Naive B cell (primary cell): ENCODE data around the gene UNC5C. TPM values are rescaled to one million over a fixed set of nuclear protein-coding genes. Genes with fewer than 3 reads are reported as not detected.

ENCODE experiments used
- ATAC-seq, 2 donors: fragments of 150-1000 bp; cut with Tn5 transposase; 2 replicates each; pipeline ENCODE4 v1.10.0; 2021; ENCODE audit warnings: low read depth in 2 of 2, mild to moderate bottlenecking in 2 of 2, moderate library complexity in 2 of 2
- DNase-seq: peaks from one replicate; pipeline ENCODE4 v3.0.0; 2022
- H3K27ac Mint-ChIP-seq, 6 donors: one replicate each; pipeline ENCODE4 v1.8.0; 2020 to 2022; ENCODE audit warnings: mild to moderate bottlenecking in 6 of 6, mixed read lengths in 6 of 6, moderate library complexity in 5 of 6, inconsistent platforms in 2 of 6
- H3K27me3 Mint-ChIP-seq, 3 donors: one replicate each; pipeline ENCODE4 v1.8.0; 2021 to 2022; ENCODE audit warnings: mixed read lengths in 3 of 3, mild to moderate bottlenecking in 1 of 3
- H3K36me3 Mint-ChIP-seq, 2 donors: one replicate each; pipeline ENCODE4 v1.8.0; 2020 to 2022; ENCODE audit warnings: mixed read lengths in 2 of 2, inconsistent platforms in 1 of 2, mild to moderate bottlenecking in 1 of 2
- H3K4me1 Mint-ChIP-seq, 3 donors: one replicate each; pipeline ENCODE4 v1.8.0; 2020 to 2022; ENCODE audit warnings: mixed read lengths in 3 of 3, inconsistent platforms in 1 of 3, mild to moderate bottlenecking in 1 of 3, moderate library complexity in 1 of 3
- H3K4me3 Mint-ChIP-seq, 8 donors: one replicate each; pipeline ENCODE4 v1.8.0; 2020 to 2022; ENCODE audit warnings: mild to moderate bottlenecking in 8 of 8, mixed read lengths in 8 of 8, moderate library complexity in 8 of 8, inconsistent platforms in 2 of 8
- H3K9me3 Mint-ChIP-seq, 7 donors: one replicate each; pipeline ENCODE4 v1.8.0; 2020 to 2022; ENCODE audit warnings: mixed read lengths in 7 of 7, mild to moderate bottlenecking in 5 of 7, inconsistent platforms in 2 of 7, moderate library complexity in 1 of 7
- polyA plus RNA-seq, 6 donors: library from polyadenylated mRNA; unstranded; fragments of 300-500 nt; fragmentation: Illumina TruSeq; gene quantifications; one replicate each; pipeline ENCODE4 v1.2.3, GENCODE V29; 2021; ENCODE audit warnings: low read depth in 6 of 6

UNC5C gene
- polyA plus RNA-seq, 6 donors from 2014 or later: not detected

GRCh38 chr4:95506264-95506663, 42.5 kb downstream of the UNC5C start:
- no peak overlapping the region for H3K4me3 Mint-ChIP-seq
- no peaks in the 10 kb centered on the region for H3K36me3 Mint-ChIP-seq
- H3K4me1 Mint-ChIP-seq: no peaks in the 10 kb centered on the region
- no peak overlapping the region for H3K27ac Mint-ChIP-seq
- ATAC-seq (no peak), DNase-seq (no peak)
- peaks cover 0 to 4% (median 0%) of the 10 kb centered on the region in 7 donors for H3K9me3 Mint-ChIP-seq
- peaks cover 0 to 7% (median 0%) of the 10 kb centered on the region in 3 donors for H3K27me3 Mint-ChIP-seq

GRCh38 chr4:95505799-95506198, 43.0 kb downstream of the UNC5C start:
- Mint-ChIP-seq H3K4me1 (no peaks in the 10 kb centered on the region), H3K27ac (no peak overlapping the region), H3K9me3 (peaks cover 0 to 4% (median 0%) of the 10 kb centered on the region in 7 donors), H3K36me3 (no peaks in the 10 kb centered on the region), H3K27me3 (peaks cover 0 to 7% (median 0%) of the 10 kb centered on the region in 3 donors), H3K4me3 (no peak overlapping the region)
- DNase-seq (no peak), ATAC-seq (no peak)

DNA sequence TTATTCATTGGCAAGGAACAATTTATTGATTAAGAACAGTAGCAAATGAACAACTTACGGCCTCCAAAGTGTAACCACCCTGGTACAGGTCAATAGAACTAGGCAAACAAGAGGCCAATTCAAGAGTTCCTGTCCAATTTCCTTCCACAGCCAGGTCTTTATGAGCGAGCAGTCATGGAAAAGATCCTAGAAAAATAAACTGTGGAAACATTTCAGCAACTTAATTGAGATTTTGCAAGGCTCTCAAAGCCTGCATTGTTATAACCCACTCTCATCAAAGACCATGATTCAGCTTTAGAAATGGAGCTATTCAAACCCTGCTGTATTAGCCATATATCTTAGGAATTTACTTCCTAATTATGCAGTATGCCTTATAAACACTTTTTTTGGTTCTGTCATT, 43.6 kb downstream of the UNC5C start:
- DNase-seq (no peak), ATAC-seq (no peak)
- peaks cover 0 to 4% (median 0%) of the 10 kb centered on the region in 7 donors for H3K9me3 Mint-ChIP-seq
- no peak overlapping the region for H3K4me3 Mint-ChIP-seq
- H3K36me3 Mint-ChIP-seq: no peaks in the 10 kb centered on the region
- H3K4me1 Mint-ChIP-seq: no peaks in the 10 kb centered on the region
- H3K27me3 Mint-ChIP-seq: peaks cover 0 to 7% (median 0%) of the 10 kb centered on the region in 3 donors
- H3K27ac Mint-ChIP-seq: no peak overlapping the region

- H3K4me3 Mint-ChIP-seq: no peak overlapping the region
- H3K27ac Mint-ChIP-seq: no peak overlapping the region
- H3K4me1 Mint-ChIP-seq: no peaks in the 10 kb centered on the region
- no peaks in the 10 kb centered on the region for H3K36me3 Mint-ChIP-seq
- ATAC-seq: no peak
- no peak for DNase-seq
- peaks cover 0 to 4% (median 0%) of the 10 kb centered on the region in 7 donors for H3K9me3 Mint-ChIP-seq
- peaks cover 0 to 7% (median 0%) of the 10 kb centered on the region in 3 donors for H3K27me3 Mint-ChIP-seq
Observed at GRCh38 chr4:95504501-95504900, 44.3 kb downstream of the UNC5C start.

- H3K4me1 Mint-ChIP-seq: no peaks in the 10 kb centered on the region
- no peaks in the 10 kb centered on the region for H3K36me3 Mint-ChIP-seq
- DNase-seq (no peak), ATAC-seq (no peak)
- no peak overlapping the region for H3K27ac Mint-ChIP-seq
- H3K9me3 Mint-ChIP-seq: no peaks in the 10 kb centered on the region
- no peaks in the 10 kb centered on the region for H3K27me3 Mint-ChIP-seq
- H3K4me3 Mint-ChIP-seq: no peak overlapping the region
Observed at GRCh38 chr4:95500361-95500760, 48.4 kb downstream of the UNC5C start.

- Mint-ChIP-seq H3K4me1 (no peaks in the 10 kb centered on the region), H3K27ac (no peak overlapping the region), H3K36me3 (no peaks in the 10 kb centered on the region), H3K9me3 (no peaks in the 10 kb centered on the region), H3K4me3 (no peak overlapping the region), H3K27me3 (no peaks in the 10 kb centered on the region)
- ATAC-seq (no peak), DNase-seq (no peak)
Observed at GRCh38 chr4:95499291-95499696, 49.5 kb downstream of the UNC5C start.

DNA sequence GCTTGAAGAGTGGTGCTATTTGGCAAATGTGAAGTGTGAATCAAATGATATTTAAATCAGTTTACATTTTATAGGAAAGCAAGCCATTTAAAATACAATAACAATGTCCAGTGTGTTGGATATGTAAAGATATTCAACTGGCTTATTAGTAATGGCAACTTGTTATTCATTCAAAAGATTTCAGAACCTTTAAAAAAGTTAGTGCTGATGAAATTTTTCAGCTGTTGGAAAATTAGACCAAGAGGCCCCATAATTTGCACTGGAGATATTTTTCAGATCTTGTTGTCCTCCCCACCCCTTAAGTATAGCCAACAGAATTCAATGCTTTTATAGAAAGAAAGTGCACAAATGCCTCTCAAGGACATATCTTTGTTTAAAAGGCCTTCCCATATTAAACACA, 54.6 kb downstream of the UNC5C start:
- Mint-ChIP-seq H3K9me3 (peaks cover 0 to 5% (median 0%) of the 10 kb centered on the region in 7 donors), H3K4me1 (no peaks in the 10 kb centered on the region), H3K27ac (no peak overlapping the region), H3K27me3 (no peaks in the 10 kb centered on the region), H3K36me3 (no peaks in the 10 kb centered on the region), H3K4me3 (no peak overlapping the region)
- ATAC-seq (no peak), DNase-seq (no peak)

DNA sequence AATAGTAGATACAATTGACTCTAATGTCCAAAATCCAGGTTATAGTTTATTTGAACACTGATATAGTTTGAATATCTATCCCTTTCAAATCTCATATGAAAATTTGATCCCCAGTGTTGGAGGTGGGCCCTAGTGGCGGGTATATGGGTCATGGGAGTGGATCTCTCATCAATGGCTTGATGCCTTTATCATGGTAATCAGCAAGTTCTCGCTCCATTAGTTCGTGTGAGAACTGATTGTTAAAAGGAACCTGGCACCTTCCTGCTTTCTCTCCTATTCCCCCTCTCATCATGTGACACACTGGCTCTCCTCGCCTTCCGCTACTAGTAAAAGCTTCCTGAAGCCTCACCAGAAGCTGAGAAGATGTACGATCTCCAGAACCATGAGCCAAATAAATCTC, 70.1 kb downstream of the UNC5C start:
- H3K27me3 Mint-ChIP-seq: no peaks in the 10 kb centered on the region
- no peak overlapping the region for H3K4me3 Mint-ChIP-seq
- H3K9me3 Mint-ChIP-seq: peaks cover 0 to 3% (median 0%) of the 10 kb centered on the region in 7 donors
- H3K27ac Mint-ChIP-seq: no peak overlapping the region
- no peak for ATAC-seq
- DNase-seq: no peak
- H3K4me1 Mint-ChIP-seq: no peaks in the 10 kb centered on the region
- no peaks in the 10 kb centered on the region for H3K36me3 Mint-ChIP-seq

- H3K27me3 Mint-ChIP-seq: no peaks in the 10 kb centered on the region
- no peak overlapping the region for H3K4me3 Mint-ChIP-seq
- H3K9me3 Mint-ChIP-seq: peaks cover 0 to 3% (median 0%) of the 10 kb centered on the region in 7 donors
- ATAC-seq (no peak), DNase-seq (no peak)
- H3K4me1 Mint-ChIP-seq: no peaks in the 10 kb centered on the region
- no peak overlapping the region for H3K27ac Mint-ChIP-seq
- no peaks in the 10 kb centered on the region for H3K36me3 Mint-ChIP-seq
Observed at GRCh38 chr4:95476121-95476520, 72.7 kb downstream of the UNC5C start.

DNA sequence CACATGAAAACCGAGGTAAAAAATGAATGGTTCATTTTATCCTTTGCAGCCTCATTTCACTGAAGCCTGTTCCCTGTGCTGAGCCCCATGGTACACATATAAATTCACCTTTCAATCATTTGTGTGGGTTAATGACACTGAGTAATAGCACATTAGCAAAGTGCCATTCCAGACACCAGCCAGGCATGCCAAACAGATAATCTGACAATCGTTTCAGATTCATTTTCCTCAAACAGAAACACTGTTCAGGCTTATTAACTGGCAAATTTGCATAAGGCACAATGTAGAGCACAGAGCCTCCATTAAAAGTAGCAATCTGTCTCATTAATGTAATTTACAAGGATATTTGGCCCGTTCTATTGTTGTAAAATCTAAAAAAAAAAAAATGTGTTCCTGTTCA, 76.2 kb downstream of the UNC5C start:
- no peaks in the 10 kb centered on the region for H3K4me1 Mint-ChIP-seq
- DNase-seq (no peak), ATAC-seq (no peak)
- H3K27ac Mint-ChIP-seq: no peak overlapping the region
- no peaks in the 10 kb centered on the region for H3K36me3 Mint-ChIP-seq
- no peaks in the 10 kb centered on the region for H3K9me3 Mint-ChIP-seq
- H3K4me3 Mint-ChIP-seq: no peak overlapping the region
- no peaks in the 10 kb centered on the region for H3K27me3 Mint-ChIP-seq

GRCh38 chr4:95470622-95471021, 78.2 kb downstream of the UNC5C start:
- no peak for DNase-seq
- no peaks in the 10 kb centered on the region for H3K27me3 Mint-ChIP-seq
- H3K9me3 Mint-ChIP-seq: no peaks in the 10 kb centered on the region
- H3K36me3 Mint-ChIP-seq: no peaks in the 10 kb centered on the region
- no peak overlapping the region for H3K27ac Mint-ChIP-seq
- H3K4me1 Mint-ChIP-seq: no peaks in the 10 kb centered on the region
- ATAC-seq: no peak
- no peak overlapping the region for H3K4me3 Mint-ChIP-seq

GRCh38 chr4:95469617-95470016, 79.2 kb downstream of the UNC5C start:
- no peaks in the 10 kb centered on the region for H3K9me3 Mint-ChIP-seq
- no peaks in the 10 kb centered on the region for H3K36me3 Mint-ChIP-seq
- DNase-seq (no peak), ATAC-seq (no peak)
- H3K27me3 Mint-ChIP-seq: no peaks in the 10 kb centered on the region
- no peak overlapping the region for H3K27ac Mint-ChIP-seq
- H3K4me1 Mint-ChIP-seq: no peaks in the 10 kb centered on the region
- H3K4me3 Mint-ChIP-seq: no peak overlapping the region

DNA sequence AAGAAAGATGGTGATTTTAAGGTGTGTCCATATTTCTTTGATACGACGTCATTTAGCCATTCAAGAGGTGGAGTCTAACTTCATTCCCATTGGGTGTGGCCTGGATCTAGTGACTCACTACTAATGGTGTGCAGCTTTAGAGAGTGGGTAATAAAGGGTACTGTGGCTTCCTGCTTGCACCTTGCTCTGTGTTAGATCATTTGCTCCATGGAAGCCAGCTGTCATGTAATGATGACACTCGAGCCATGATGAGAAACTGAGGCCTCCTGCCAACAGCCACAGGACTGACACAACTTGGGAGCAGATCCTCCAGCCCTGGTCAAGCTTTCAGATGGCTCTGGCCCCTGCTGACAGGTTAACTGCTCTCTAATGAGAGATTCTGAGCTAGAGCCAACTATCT, 82.0 kb downstream of the UNC5C start:
- no peak for ATAC-seq
- H3K27me3 Mint-ChIP-seq: no peaks in the 10 kb centered on the region
- no peak overlapping the region for H3K27ac Mint-ChIP-seq
- DNase-seq: no peak
- no peaks in the 10 kb centered on the region for H3K9me3 Mint-ChIP-seq
- no peaks in the 10 kb centered on the region for H3K4me1 Mint-ChIP-seq
- no peaks in the 10 kb centered on the region for H3K36me3 Mint-ChIP-seq
- no peak overlapping the region for H3K4me3 Mint-ChIP-seq

- Mint-ChIP-seq H3K9me3 (peaks cover 0 to 3% (median 0%) of the 10 kb centered on the region in 7 donors), H3K27me3 (no peaks in the 10 kb centered on the region), H3K4me3 (no peak overlapping the region), H3K36me3 (no peaks in the 10 kb centered on the region), H3K4me1 (no peaks in the 10 kb centered on the region), H3K27ac (no peak overlapping the region)
- no peak for ATAC-seq
- no peak for DNase-seq
Observed at GRCh38 chr4:95465010-95465409, 83.8 kb downstream of the UNC5C start.

DNA sequence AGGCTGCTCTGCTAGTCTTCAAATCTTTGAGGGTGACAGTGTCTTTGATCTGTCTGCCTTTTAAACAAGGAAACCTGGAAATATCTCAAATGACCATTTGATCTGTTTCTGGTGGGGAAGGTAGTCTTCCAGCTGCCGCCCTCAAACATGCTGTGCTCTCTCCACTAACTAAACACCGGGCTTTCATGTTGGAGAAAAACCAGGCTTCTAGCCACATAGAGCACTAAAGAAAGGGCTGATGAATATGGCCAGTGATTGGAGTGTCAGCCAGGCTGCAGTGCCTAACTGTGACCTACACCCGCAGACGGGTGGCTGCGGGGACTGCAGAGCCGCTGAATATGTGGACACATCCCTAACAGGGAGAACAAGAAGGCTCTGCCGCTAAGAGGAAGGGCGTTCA, 85.9 kb downstream of the UNC5C start:
- no peaks in the 10 kb centered on the region for H3K27me3 Mint-ChIP-seq
- ATAC-seq (no peak), DNase-seq (no peak)
- no peaks in the 10 kb centered on the region for H3K4me1 Mint-ChIP-seq
- H3K4me3 Mint-ChIP-seq: no peak overlapping the region
- no peak overlapping the region for H3K27ac Mint-ChIP-seq
- H3K36me3 Mint-ChIP-seq: no peaks in the 10 kb centered on the region
- H3K9me3 Mint-ChIP-seq: peaks cover 0 to 3% (median 0%) of the 10 kb centered on the region in 7 donors
